HG02885 (cell line): ENCODE measurements around the gene DECR2.
"Not testable (repeated sequence)": the region's sequence is repeated elsewhere in the genome, so short reads cannot be mapped to it uniquely, and the experiment has no call there.

Source experiments
- ATAC-seq: cut with Tn5 transposase; IDR thresholded peaks from one replicate; pipeline ENCODE4 v1.9.1; 2021; ENCODE audit warnings: mild to moderate bottlenecking; ENCODE audit not compliant: unreplicated experiment, poor library complexity

Gene DECR2

DNA sequence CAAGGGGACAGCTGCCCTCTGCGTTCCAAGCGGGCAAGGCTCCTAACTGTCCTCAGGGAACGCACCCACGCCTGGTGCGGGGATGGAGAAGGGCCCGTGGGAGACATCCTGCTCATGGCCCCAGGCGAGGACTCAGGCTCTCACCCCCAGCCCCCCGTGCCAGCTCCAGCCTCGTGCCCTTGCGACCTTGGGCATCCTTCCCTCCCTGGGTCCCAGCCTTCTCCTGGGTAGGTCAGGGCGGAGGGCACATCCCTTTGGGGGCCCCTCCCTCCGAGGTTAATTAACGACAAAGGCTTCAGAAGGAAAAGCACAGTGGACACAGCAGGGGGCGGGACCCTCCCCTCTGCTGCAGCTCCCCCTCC is 22.9 kb upstream of the DECR2 start:
- no peak for ATAC-seq

DNA sequence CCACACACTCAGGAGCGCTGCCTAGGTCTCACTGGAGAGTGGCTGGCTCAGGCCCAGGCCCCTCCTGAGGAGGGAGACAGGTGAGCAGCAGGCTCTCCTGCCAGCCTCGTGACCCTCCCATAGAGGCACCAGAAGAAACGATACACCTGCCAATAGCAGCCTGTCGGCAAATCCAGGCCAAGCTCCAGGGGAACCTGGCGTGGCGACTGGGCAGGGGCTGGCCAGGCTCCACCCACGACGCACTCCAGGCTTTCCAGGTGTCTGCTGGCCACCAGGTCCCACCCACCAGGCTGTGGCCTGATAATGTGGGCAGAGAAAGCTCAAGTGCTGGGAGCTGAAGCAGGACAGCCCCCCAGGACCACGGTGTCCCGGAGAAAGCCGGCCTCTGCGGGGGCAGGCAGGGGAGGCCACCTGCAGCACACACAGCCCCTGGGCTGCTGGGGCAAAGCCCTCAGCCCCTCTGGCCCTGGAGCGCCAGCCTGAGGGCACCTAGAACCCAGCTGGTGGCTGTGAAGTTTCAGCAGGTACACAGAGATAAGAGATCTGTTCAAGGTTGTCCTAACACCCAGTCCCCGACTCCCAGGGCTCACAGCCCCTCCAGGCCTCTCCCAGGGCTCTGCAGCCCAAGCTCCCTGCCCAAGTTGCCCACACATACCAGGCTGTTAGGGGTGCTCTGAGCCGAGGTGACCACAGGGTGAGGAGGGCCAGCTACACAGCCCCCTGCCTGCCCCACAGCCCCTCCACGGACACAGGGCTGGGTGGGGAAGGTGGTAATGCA is 22.3 kb upstream of the DECR2 start:
- ATAC-seq: no peak

DNA sequence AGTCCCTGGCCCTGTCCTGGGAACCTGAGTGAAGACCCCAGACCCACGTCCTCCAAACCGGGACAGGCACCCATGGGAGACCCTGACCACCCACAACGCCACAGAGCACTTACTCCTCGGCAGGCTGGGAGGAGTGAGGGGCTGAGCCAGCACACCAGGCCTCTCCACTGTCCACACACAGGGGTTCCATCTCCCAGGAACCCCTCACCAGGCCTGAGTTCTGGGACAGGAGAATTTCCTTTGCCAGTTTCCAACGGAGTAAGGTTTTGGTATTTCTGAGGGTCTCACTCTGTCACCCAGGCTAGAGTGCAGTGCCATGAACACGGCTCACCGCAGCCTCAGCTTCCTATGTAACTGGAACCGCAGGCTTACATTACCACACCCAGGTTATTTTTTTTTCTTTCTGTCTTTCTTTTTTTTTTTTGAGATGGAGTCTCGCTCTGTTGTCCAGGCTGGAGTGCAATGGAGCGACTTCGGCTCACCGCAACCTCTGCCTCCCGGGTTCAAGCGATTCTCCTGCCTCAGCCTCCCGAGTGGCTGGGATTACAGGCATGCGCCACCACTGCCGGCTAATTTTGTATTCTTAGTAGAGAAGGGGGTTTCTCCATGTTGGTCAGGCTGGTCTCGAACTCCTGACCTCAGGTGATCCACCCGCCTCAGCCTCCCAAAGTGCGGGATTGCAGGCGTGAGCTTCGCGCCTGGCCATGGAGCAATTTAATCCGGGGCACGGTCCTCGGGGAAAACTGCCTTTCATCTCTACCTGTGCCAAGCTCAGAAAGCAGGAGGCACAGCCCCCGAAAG is 21.5 kb upstream of the DECR2 start:
- no peak for ATAC-seq

DNA sequence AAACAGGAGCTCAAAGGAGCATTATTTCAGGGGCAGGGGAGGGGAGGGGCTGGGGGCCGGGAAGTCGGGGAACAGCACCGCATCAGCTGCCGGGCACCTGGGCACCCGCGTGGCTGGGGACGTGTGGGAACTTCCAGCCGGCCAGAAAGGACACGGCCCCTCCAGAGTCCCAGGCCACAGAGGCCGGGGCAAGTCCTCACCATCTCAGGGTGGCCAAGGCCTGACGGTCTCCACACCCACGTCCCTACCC is 21.0 kb upstream of the DECR2 start:
- no peak for ATAC-seq

DNA sequence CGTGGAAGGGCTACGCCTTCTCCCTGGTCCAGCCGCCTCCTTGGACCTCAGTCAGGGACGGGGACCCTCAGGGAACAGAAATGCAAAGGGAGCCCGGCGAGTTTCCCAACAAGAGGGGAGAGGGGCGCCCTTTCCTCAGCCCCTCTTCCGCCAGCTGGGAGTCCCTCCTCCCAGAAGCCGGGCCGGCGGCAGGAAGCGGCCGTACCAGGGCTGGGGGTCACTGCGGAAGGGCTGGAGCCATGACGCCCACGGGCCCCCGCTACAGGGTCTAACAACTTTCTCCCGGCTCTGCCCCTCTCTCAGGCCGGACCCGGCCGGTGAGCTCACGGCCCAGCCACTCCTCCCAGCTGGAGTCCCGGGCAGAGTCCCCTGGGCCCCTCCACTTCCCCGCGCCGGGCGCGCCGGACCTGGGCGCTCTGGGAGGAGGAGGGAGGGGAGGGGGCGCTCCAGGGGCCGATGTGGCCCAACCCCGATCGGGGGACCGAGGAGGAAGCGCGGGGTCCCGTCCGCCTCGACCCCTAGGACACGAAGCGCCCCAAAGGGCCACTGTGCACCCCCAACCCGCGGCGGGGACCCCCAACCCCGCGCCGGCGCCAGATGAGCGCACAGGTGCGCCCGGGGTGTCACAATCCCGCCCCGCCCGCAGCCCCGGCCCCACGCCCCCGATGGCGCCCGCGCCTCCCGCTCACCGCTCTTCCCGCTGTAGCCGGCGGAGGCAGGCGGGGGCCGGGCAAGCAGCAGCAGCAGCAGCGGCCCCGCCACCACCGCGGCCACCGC is 20.5 kb upstream of the DECR2 start:
- ATAC-seq: peak; percentile 31

DNA sequence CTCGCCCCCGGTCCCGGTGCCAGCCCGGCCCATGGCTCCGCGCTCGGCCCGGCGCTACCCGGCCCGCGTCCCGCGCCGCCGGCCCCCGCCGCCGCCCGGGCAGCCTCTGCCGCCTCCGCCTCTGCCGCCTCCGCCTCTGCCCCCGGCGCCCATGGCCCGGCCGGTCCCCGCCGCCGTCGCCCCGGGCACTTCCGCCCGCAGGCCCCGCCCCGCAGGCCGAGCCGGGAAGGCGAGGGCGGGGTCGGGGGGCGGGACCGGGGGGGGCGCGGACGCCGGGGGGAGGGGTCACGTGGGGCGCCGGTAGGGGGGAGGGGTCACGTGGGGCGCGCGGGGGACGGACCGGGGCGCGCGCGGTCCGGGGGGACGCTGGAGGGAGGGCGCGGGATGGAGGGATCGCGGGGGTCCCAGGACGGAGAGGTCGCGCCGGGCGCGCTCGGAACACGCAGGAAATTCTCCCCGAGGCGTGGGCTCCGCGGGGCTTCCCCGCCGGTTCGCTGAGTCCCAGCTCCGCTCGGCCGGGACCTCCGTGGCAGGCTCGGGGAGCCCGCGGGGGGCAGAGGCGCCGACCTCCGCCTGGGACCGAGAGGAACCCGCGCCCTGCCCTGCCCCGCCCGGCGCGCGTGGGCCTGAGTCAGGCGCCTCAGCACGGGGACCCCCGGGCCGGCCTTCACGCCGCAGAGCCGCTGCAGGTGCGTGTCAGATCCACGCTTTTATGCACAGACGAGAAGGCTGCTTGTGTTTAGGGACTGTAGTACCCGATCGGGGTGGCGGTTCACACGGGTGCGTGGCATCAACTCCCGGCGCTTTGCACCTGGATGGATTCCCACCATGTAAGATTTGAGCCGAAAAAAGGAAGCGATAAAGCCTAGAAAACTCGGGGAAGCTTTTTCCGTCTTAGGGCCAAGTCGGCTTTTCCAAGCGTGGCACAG is 19.6 kb upstream of the DECR2 start, which contains the start of gene PGAP6:
PGAP6 (minus strand) TSS at position 190 of the 929 bp plus-strand sequence; CDS start at position 33, 157 bp downstream.
- ATAC-seq: peak; percentile 69

DNA sequence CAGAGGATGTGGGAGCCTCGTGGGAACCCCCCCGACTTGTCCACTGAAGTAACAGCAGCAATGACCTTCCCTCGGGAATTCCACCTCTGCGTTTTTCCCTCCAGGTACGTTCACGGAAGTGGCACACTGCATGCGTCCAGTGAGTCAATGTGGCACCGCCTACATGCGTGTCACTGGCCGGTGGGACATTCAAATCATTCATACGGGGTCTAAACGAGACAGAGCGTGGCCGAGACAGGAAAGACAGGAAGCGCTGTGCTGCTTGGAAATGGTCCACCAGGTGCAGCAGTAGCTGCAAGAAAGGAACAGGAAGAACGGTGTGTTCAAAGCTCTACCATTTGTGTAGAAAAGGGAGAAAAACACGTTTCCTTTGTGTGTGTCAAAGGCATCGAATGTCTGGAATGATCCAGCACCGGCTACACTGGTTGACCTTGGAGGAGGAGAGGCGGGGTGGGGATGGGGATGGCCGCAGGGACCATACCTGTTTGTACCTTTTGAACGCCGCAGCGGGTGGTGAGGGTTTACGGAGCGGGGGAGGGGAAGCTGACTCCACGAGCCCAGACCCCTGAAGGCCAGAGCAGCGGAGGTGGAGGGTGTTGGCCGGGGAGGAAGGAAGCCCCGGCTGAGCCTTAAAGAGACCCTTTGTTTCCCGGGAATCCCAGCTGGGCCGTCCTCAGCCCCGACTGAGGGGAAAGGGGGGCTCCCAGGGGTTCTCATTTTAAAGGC is 18.2 kb upstream of the DECR2 start:
- ATAC-seq: no peak

DNA sequence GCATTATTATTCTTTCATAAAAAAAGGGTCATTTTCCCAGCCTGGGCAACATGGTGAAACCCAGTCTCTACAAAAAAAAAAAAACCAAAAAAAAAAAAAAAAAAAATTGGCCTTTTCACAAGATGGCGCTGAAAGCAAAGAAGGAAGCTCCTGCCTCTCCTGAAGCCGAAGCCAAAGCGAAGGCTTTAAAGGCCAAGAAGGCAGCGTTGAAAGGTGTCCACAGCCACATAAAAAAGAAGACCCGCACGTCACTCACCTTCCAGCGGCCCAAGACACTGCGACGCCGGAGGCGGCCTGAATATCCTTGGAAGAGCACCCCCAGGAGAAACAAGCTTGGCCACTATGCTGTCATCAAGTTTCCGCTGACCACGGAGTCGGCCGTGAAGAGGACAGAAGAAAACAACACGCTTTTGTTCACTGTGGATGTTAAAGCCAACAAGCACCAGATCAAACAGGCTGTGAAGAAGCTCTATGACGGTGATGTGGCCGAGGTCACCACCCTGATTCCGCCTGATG is 15.0 kb upstream of the DECR2 start:
- no peak for ATAC-seq

DNA sequence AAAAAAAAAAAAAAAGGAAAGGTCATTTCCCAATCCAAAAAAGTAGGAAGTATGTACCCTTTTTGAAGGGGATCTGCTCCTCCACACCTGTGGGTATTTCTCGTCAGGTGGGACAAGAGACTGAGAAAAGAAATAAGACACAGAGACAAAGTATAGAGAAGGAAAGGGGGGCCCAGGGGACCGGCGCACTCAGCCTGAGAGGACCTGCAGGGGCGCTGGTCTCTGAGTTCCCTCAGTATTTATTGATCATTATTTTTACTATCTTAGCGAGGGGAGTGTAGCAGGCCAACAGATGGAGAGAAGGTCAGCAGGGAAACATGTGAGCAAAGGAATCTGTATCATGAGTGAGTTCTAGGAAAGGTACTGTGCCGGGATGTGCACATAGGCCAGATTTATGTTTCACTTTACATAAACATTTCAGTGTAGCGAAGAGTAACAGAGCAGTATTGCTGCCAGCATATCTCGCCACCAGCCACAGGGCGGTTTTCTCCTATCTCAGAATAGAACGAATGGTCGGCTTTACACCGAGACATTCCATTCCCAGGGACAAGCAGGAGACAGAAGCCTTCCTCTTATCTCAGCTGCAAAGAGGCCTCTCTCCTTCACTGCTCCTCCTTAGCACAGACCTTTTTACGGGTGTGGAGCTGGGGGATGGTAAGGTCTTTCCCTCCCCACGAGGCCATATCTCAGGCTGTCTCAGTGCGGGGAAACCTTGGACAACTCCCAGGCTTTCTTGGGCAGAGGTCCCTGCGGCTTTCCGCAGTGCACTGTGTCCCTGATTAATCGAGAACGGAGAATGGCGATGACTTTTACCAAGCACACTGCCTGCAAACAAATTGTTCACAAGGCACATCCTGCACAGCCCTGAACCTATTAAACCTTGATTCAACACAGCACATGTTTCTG is 13.7 kb upstream of the DECR2 start:
- ATAC-seq: not testable (repeated sequence)

DNA sequence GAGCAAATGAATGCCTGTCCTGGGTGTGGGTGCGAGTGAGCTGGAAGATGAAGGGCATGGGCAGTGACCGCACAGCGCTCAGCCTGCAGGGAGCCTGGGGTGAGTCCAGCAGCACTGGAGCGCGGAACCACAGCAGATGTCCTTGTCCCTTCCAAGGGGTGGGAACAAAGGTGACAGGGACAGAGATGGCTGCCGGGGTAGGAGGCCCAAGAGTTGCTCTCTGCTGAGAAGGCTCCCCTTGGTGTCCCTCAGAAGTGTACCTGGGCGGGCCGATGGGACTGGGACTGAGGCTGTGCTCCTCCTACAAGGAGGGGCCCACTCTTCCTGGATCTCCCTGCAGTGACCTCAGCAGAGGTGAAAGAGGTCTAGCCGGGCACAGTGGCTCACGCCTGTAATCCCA is 12.3 kb upstream of the DECR2 start:
- ATAC-seq: no peak

DNA sequence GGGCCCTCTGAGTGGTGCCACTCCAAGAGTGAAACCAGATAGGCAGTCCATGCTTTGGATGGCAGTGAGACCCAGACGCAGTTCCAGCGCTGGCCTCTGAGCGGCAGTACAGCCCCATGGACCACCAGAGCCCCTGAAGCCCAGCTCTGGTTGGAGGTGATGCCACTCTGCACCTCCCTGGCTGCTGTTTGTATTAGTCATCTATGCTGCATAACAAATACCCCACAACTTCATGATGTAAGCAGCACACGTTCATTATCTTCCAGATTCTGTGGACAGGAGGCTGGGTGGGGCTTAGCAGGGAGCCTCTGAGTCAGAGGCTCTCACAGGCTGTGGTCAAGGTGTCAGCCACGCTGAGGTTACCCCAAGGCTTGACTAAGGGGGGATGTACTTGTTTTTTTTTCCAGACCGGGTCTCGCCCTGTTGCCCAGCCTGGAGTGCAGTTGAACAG is 9.8 kb upstream of the DECR2 start:
- ATAC-seq: no peak

DNA sequence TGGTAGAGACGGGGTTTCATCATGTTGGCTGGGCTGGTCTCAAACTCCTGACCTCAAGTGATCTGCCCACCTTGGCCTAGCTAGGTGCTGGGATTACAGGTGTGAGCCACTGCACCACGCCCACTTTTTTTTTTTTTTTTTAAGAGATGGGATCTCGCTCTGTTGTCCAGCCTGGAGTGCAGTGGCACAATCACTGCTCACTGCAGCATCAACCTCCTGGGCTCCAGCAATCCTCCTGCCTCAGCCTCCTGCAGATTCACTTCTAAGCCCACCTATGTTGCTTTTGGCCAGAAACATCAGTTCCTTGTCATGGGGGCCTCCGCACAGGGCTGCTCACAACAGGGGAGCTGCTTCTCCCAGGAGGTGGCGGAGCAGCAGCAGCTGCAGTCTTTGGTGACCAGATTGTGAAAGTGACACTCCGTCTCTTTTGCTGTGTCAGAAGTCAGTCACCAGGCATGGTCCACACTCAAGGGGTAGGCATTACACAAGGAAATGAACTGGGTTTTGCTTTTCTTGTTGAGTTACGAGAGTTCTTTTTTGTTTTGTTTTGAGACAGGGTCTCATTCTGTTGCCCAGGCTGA is 9.1 kb upstream of the DECR2 start:
- ATAC-seq: no peak

DNA sequence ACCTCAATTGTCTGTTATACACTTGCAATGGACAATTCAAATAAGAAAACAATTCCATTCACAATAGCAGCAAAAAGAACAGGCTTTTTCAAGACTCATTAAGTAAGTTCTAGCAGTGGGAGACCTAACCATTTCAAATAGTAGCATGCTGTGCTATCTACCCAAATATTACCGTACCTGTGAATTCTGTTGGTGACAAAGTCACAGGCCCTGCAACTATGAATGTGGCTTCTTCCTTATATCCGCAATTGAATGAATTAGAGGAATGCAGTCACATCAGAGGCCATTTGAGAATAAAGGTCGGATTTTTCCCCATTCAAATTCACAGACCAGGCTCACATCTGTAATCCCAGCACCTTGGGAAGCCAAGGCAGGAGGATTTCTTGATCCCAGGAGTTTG is 5.5 kb upstream of the DECR2 start:
- ATAC-seq: no peak

DNA sequence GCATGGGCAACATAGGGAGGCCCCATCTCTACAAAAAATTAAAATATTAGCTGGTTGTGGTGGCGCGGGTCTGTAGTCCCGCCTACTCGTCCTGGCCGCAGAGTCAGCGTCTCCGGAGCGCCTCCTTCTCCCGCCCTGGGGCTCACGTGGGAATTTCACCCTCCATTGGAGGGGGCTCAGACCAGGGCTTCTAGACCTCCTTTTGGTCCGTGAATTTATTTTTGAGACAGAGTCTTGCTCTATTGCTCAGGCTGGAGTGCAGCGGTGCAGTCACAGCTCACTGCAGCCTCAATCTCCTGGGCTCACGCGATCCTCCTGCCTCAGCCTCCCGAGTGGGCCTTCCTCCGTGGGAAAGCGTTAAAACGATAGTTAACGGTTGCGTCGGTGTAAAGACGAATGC is 5.1 kb upstream of the DECR2 start:
- no peak for ATAC-seq

DNA sequence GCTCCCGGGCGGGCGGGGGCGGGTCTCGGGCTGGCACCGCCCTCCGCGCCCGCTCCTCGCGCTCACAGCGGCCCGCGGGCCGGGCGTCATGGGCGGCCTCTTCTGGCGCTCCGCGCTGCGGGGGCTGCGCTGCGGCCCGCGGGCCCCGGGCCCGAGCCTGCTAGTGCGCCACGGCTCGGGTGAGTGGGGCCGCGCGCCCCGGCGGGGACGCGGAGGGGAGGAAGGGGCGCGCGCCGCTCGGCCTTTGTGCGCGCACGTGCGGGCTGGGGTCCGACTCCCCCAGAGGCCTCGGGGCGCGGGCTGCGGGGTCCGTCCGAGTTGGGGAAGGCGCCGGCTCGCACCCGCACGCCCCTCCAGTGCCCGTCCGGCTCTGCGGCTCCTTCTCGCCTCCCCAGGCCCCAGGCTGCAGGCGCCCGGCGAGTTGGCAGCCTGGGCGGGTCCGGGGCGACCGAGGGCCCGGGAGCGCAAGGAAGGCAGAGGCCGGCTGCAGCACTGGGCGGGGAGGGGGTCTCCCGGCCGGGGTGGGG is 4.5 kb upstream of the DECR2 start, which contains the start of gene NME4:
NME4 (plus strand) TSS at position 65 of the 527 bp plus-strand sequence; CDS start at position 89, 24 bp downstream.
- no peak for ATAC-seq

DNA sequence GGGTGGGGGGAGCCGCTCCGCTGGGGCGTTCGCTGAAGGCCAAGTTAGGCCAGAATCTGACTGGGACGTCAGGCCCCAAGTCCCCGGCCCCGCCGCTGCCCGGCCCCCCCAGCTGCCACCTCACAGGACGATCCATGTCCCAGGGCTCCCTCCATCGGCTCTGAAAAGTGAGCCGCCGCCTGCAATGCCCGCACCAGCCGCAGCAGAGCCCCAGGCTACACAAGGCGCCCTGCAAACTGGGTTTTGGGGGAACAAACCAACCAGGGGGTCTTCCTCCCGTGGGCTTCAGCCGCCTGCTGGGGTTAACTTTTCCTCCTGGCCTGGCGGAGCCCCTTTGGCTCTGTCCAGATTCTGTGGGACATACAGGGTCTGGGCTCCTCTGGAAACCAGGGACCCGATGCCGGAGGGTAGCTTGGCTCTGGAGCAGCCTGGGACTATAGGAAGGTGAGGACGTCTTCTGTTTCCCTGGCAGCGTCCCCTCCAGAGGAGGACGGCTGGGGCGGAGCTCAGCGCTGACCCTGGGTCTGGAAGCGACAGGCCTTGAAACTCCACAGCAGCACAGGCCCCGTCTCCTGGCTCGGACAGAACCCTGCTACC is 3.9 kb upstream of the DECR2 start:
- no peak for ATAC-seq
